Breast epithelium (tissue), 4 donors: ENCODE data around the gene AQP10. TPM values are rescaled to one million over a fixed set of nuclear protein-coding genes. Genes with fewer than 3 reads are reported as not detected.
"Not testable (repeated sequence)": the region's sequence is repeated elsewhere in the genome, so short reads cannot be mapped to it uniquely, and the experiment has no call there.

Source experiments
- DNase-seq, 2 donors: peaks; one replicate each; pipeline ENCODE4 v3.0.0-alpha.2; 2019; ENCODE audit warnings: low spot score in 2 of 2
- H3K27ac ChIP-seq, 2 donors: fragments of 200-600 bp; sonication (generic) in 1 of 2; one replicate each; pipeline ENCODE4 v1.5.1; 2016 to 2019; ENCODE audit warnings: mild to moderate bottlenecking in 1 of 2
- H3K27me3 ChIP-seq, 2 donors: fragments of 200-600 bp; sonication (generic) in 1 of 2; one replicate each; pipeline versions ENCODE4 v1.5.1 to v1.6.0; 2017 to 2019; ENCODE audit warnings: control low read depth in 1 of 2, mild to moderate bottlenecking in 1 of 2
- H3K36me3 ChIP-seq: fragments of 200-600 bp; one replicate; pipeline ENCODE4 v1.5.1; 2019
- H3K4me1 ChIP-seq, 2 donors: fragments of 200-600 bp; sonication (generic); one replicate each; pipeline ENCODE4 v1.5.1; 2016 to 2019; ENCODE audit warnings: control low read depth in 1 of 2
- H3K4me3 ChIP-seq, 3 donors: fragments of 200-600 bp; sonication (generic); 1 replicate in 2 of 3; 2 replicates in 1 of 3; pipeline ENCODE4 v1.5.1; 2016 to 2019; ENCODE audit warnings: mild to moderate bottlenecking in 3 of 3, moderate library complexity in 2 of 3
- H3K9me3 ChIP-seq, 2 donors: fragments of 200-600 bp; sonication (generic) in 1 of 2; one replicate each; pipeline ENCODE4 v1.5.1; 2016 to 2019; ENCODE audit warnings: control low read depth in 1 of 2
- CTCF ChIP-seq, 3 donors: fragments of 450-650 bp; IDR thresholded peaks; one replicate each; pipeline ENCODE4 v1.5.1; 2016 to 2017; ENCODE audit warnings: antibody characterized with exemption in 3 of 3, mild to moderate bottlenecking in 3 of 3, moderate library complexity in 3 of 3
- POLR2A ChIP-seq: fragments of 450-650 bp; IDR thresholded peaks from one replicate; pipeline ENCODE4 v1.6.1; 2016; ENCODE audit warnings: antibody characterized with exemption, mild to moderate bottlenecking, moderate library complexity
- POLR2AphosphoS5 ChIP-seq, 3 donors: sonication (generic); formaldehyde crosslinking; IDR thresholded peaks; one replicate each; pipeline ENCODE4 v1.6.1; 2017; ENCODE audit warnings: antibody characterized with exemption in 3 of 3
- intact Hi-C: fragments of 100-400 bp; cut with DNase I; formaldehyde crosslinking; loops from one replicate; pipeline ENCODE4 v1.15.1; 2023; ENCODE audit warnings: low total_unique reads
- total RNA-seq, 3 donors: library from RNA; depleted of rRNA; stranded (reverse); fragments of >200 nt; gene quantifications; one replicate each; pipeline ENCODE4 v1.1.0, GENCODE V29; 2016

The AQP10 gene
- total RNA-seq, 3 donors from 2014 or later = 0.44 TPM; not detected in 2

GRCh38 chr1:154306151-154306550, 14.7 kb upstream of the AQP10 start:
- intact Hi-C loops = no loop called here
- Histone ChIP-seq H3K4me3 (no peak overlapping the region), H3K4me1 (no peaks in the 10 kb centered on the region), H3K27me3 (no peaks in the 10 kb centered on the region), H3K9me3 (no peaks in the 10 kb centered on the region), H3K36me3 (no peaks in the 10 kb centered on the region), H3K27ac (no peak overlapping the region)
- TF ChIP-seq POLR2A (no peak), CTCF (IDR thresholded peaks at IDR 0.05) (no peak), POLR2AphosphoS5 (IDR thresholded peaks at IDR 0.05) (no peak)
- no peak for DNase-seq

GRCh38 chr1:154307670-154308270, 13.1 kb upstream of the AQP10 start:
- intact Hi-C loops, H3K36me3 ChIP-seq, H3K9me3 ChIP-seq, H3K4me1 ChIP-seq, H3K27ac ChIP-seq, H3K4me3 ChIP-seq, DNase-seq, H3K27me3 ChIP-seq: not testable (repeated sequence)

- H3K36me3 ChIP-seq, H3K4me3 ChIP-seq, DNase-seq, intact Hi-C loops, H3K27me3 ChIP-seq, H3K4me1 ChIP-seq, H3K9me3 ChIP-seq, H3K27ac ChIP-seq: not testable (repeated sequence)
Measured at GRCh38 chr1:154309136-154309535, 11.8 kb upstream of the AQP10 start.

- H3K4me1 ChIP-seq, H3K27ac ChIP-seq: not testable (repeated sequence)
Measured at GRCh38 chr1:154312229-154313065, 8.4 kb upstream of the AQP10 start.

GRCh38 chr1:154313066-154313356, 7.9 kb upstream of the AQP10 start:
- intact Hi-C loops = no loop called here
- Histone ChIP-seq H3K9me3 (peaks cover 5 to 20% of the 10 kb centered on the region in 2 donors), H3K4me1 (no peaks in the 10 kb centered on the region), H3K27ac (no peak overlapping the region), H3K4me3 (no peak overlapping the region), H3K27me3 (no peaks in the 10 kb centered on the region), H3K36me3 (no peaks in the 10 kb centered on the region)
- TF ChIP-seq POLR2A (no peak), POLR2AphosphoS5 (IDR thresholded peaks at IDR 0.05) (no peak), CTCF (IDR thresholded peaks at IDR 0.05) (no peak)
- DNase-seq = no peak

More at GRCh38 chr1:154312229-154313065, 8.4 kb upstream of the AQP10 start:
- H3K4me3 ChIP-seq, DNase-seq, H3K27me3 ChIP-seq, intact Hi-C loops, H3K36me3 ChIP-seq: not testable (repeated sequence)
- peaks cover 5 to 17% of the 10 kb centered on the region in 2 donors for H3K9me3 ChIP-seq

- DNase-seq, H3K27ac ChIP-seq, H3K27me3 ChIP-seq, H3K4me3 ChIP-seq, intact Hi-C loops, H3K4me1 ChIP-seq, H3K36me3 ChIP-seq: not testable (repeated sequence)
- H3K9me3 ChIP-seq = peaks cover 5 to 20% of the 10 kb centered on the region in 2 donors
Measured at GRCh38 chr1:154314226-154314625, 6.7 kb upstream of the AQP10 start.

GRCh38 chr1:154316704-154317103, 4.2 kb upstream of the AQP10 start:
- Histone ChIP-seq H3K9me3 (peaks cover 5 to 20% of the 10 kb centered on the region in 2 donors), H3K4me1 (no peaks in the 10 kb centered on the region), H3K27ac (no peak overlapping the region), H3K27me3 (peaks cover 0 to 5% of the 10 kb centered on the region in 2 donors), H3K4me3 (no peak overlapping the region), H3K36me3 (no peaks in the 10 kb centered on the region)
- TF ChIP-seq CTCF (IDR thresholded peaks at IDR 0.05) = no peak
- TF ChIP-seq POLR2A = no peak
- TF ChIP-seq POLR2AphosphoS5 (IDR thresholded peaks at IDR 0.05) = no peak
- intact Hi-C loops = no loop called here
- no peak for DNase-seq
